Stimulated activated naive CD4-positive, alpha-beta T cell treated with Interleukin-2 at 50 U/mL for 16 hours (primary cell): Measurements from ENCODE around the gene VAT1.
"Not testable (repeated sequence)": the region's sequence is repeated elsewhere in the genome, so short reads cannot be mapped to it uniquely, and the experiment has no call there.

Source experiments
- DNase-seq: peaks from one replicate; lab custom pipeline; 2025; lab: John Stamatoyannopoulos, UW

The VAT1 gene

DNA sequence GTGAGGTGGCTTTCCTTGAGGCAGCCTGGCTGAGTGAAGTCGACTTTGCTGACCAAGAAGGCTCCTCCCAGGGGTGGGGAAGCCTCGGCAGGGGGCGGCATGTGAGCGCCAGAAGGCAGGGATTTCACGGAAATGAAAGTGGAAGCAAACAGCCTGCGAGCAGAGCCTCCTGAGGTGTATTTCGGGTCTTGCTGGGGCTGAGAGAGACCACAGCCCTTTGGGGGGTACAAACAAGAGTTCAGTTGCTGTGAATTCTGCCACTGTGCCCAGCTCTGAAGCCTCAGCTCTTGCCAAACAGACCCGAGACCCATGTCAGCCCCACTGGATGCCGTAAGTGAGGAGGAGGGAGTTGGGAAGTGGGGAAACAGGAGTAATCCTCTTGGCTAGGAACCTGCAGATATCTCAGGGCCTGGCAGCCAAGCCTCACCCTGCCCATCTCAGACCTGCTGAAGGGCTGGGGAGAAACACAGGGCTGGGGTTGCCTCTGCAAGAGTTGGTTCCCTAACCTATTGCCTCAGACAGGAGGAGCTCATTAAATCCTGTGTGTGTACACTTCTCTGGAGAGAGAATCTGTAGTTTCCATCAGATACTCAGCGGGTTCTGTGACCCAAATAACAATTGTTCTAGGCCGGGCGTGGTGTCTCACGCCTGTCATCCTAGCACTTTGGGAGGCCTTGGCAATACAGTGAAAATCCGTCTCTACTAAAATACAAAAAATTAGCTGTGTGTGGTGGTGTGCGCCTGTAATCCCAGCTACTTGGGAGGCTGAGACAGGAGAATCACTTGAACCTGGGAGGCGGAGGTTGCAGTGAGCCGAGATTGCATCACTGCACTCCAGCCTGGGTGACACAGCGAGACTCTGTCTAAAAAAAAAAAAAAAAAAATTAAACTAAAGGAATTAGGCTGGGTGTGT, 15.3 kb downstream of the VAT1 start, which contains the start of gene IFI35:
TSS of gene IFI35 (plus strand) at position 146 of the 913 bp plus-strand sequence. CDS start at position 310, 164 bp downstream.
- DNase-seq, result peak; percentile 83

DNA sequence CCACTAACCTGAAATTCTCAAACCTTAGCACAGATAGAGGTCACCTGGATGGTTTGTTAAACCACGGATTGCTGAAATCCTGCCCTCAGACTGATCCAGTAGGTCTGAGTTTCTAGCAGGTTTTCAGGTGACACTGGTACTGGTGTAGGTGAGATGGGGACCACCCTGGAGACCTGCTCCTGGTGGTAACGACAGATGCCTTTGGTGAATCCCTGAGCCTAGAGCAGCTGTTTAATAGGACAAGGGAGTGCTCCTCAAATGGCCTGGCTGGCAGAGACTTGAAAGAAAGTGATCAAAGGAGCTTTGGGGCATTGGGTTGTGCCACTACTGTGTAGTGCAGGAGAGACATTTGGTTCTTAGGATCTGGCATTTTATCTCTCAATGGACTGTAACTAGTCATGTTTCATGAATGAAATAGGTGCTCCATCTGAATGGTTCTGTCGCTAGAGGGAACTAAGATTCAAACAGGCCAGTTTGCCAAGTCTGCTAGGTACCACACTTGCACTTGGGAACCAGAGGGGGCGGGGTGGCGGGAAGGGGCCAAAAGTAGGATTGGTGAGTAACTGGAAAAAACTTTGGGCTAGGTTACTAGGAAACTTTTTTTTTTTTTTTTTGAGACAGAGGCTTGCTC, 18.5 kb downstream of the VAT1 start:
- no peak for DNase-seq

DNA sequence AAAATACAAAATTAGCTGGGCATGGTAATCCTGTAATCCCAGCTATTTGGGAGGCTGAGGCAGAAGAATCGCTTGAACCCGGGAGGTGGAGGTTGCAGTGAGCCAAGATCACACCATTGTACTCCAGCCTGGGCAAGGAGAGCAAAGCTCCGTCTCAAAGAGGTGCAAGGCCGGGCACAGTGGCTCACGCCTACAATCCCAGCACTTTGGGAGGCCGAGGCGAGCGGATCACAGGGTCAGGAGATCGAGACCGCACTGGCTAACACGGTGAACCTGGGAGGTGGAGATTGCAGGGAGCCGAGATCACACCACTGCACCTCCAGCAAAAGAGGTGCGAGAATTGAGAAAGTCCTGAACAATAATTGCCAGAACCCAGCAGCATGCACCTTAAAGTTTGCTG, 21.3 kb downstream of the VAT1 start:
- DNase-seq, result not testable (repeated sequence)

DNA sequence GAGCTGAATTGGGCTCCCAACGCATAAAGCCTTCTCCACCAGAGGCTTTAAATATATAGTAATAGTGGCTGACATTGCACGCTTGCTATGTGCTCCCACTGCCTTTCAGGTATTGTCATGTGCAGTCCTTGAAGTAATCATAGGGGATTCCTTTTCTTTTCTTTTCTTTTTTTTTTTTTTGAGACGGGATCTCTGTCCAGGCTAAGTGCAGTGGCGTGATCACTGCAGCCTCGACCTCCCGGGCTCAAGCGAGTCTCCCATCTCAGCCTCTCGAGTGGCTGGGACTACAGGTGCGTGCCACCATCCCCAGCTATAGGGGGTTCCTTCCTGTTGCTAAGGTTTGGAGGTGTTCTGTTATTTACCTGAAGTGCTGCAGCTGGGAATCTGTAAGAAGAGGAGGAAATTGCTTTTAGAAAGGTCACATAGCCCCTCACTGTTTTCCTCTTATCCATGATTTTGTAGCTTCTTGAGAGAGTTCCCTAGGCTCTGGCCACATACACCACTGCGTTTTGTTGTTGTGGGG, 23.1 kb downstream of the VAT1 start:
- no peak for DNase-seq

DNA sequence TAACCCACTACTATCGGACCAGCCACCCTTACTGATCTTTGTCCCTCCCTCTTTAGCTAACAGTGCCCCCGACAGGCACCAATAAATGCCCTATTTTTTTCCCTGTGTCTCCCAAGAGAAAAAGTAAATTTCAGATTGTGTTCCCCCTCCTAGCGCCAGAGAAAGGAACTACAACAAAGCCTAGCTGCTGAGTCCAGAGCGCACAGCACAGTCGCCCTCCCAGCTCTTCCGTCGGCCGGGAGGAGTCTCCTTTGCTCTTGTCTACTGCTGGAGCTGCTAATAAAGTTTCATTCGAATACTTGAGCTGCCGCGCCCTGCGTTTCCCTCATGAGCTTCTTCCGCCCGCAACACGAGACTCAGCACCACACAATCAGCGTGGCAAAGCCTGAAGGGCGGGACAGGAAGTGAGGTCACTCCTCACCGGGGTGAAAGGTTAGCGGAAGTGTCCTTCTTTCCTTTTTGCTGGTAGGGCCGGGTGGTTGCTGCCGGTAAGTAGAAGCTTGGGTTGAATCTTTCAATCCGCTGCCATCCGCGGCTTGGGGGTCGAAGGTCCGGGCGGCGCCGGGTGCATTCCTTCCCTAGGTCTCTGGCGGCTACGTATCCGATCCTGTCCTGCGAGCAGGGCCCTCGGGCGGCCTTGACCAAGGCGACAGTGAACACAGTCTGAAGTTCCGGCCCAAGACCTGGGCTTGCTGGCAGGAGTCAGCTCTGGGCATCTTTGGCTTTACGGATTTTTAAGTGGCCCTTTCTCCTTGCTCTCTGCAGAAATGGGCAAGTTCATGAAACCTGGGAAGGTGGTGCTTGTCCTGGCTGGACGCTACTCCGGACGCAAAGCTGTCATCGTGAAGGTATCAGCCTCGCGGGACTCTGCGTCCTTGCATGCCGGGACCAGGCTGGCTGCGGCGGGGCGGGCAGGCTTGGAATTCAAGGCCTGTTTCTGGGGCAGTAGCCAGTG, 23.9 kb downstream of the VAT1 start, which contains the start of gene RPL27:
TSS of gene RPL27 (plus strand) at position 436 of the 955 bp plus-strand sequence. CDS start at position 768, 332 bp downstream.
- DNase-seq, result peak; percentile 97

DNA sequence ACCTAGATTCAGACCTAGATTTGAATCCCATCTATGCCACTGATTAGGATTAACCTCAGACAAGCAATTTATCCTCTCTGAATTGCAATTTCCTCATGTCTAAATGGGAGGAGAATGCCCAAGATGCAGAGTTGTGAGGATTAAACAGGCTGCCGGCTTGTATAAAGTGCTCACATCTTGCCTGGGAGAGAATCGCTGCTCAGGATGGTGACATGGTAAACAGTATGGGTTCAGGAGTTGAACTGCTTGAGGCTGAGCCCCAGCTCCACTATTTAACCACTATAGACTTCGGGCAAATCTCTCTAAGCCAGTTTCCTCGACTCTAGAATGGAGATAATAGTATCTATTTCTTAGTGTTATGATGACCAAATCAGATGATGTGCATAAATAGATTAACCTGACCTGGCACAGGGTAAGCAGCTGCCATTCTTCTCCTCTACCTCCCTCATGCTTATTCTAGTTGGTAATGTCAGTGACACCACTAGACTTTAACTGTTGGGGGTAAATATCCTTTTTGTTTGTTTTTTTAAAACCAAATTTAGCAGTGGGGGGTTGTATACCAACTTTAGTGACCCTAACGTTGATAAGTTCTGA, 24.7 kb downstream of the VAT1 start:
- no peak for DNase-seq

DNA sequence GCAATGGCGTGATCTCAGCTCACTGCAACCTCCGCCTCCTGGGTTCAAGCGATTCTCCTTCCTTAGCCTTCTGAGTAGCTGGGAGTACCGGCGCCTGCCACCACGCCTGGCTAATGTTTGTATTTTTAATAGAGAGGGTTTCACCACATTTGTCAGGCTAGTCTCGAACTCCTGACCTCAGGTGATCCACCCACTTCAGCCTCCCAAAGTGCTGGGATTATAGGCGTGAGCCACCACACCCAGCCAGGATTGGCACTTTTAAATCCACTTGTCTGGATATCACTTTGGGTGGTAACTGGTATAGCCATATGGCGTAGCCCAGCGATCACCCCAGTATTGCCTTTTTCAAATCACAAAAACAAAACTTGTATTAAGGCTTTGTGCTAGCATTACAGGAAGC, 28.3 kb downstream of the VAT1 start:
- not testable (repeated sequence) for DNase-seq

DNA sequence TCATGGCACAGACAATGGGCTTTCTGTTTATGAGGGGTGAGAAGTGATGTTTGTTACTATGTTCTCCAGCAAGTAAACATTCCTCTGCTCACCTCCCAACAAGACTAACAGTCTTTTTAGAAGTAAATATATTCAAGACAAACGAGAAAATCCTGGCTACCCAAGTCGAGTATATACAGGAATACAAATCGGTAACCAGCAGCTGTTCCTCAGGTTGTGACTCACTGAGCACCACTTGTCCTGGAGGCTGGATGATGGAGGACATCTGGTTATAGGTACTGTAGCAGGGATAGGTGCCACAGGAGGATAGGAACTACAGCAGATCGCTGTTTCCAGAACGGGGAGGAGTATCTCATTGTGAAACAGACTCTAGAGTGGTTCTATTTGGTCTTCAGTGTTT, 29.3 kb downstream of the VAT1 start:
- DNase-seq, result no peak

DNA sequence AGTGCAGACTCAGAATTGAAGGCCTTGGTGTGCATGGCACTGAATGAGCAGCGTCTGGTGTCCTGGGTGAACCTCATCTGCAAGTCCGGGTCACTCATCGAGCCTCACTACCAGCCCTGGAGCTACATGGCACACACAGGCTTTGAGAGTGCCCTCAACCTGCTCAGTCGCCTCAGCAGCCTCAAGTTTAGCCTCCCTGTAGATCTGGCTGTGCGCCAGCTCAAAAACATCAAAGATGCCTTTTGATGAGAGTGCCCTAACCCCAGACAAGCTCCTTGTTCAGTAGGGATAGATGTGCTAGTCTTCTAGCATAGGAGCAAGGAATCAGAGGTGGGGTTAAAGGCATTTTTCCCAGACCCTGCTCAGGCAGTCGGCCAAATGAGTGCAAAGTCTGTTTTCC, 30.7 kb downstream of the VAT1 start:
- no peak for DNase-seq

DNA sequence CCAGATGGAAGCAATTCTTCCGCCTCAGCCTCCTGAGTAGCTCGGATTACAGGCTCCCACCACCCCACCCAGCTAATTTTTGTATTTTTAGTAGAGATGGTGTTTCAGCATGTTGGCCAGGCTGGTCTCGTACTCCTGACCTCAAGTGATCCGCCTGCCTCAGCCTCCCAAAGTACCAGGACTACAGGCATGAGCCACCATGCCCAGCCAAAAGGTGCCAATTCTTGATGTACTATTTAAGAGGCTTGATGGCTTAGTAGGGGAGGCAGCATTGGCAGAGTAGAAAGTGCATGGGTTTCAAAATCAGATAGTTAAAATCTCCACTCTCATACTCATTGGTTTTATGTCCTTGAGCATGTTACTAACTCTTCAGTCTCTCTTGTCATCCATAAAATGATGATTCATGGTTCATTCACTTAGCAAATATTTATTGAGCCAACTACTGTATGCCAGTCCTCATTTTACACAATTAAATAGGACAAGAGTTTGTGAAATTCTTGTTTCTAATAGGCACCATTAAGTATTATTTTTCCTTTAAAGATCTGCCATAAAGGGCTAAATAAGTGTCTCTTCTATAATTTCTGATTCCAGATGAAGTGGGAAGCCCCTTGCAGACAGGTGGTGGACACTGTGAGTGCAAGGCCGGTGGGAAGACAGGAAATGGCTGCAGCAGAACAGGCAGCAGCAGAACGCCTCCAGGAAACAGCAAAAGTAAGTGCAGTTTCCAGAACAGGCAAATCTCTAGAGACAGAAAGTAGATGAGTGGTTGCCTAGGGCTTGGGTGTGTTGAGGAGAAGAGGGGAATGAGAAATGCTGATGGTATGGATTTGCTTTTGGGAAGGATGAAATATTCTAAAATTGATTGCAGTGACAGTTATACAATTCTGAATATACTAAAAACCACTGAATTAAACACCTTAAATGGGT, 32.2 kb downstream of the VAT1 start:
- no peak for DNase-seq

DNA sequence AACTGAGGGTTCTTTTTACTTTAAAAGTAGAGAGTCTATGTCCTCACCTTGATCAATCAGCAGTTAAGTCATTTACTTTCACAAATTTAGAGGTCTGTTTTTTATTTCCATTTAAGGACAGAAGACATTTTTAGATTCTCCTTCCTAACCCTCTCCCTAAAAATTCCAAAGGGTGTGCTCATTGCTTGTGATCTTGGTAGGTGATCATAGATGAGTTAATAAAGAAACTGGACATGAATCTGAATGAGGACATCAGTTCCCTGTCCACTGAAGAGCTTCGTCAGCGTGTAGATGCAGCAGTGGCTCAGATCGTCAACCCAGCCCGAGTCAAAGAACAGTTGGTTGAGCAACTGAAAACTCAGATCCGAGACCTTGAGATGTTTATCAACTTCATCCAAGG, 33.0 kb downstream of the VAT1 start:
- DNase-seq, result no peak

DNA sequence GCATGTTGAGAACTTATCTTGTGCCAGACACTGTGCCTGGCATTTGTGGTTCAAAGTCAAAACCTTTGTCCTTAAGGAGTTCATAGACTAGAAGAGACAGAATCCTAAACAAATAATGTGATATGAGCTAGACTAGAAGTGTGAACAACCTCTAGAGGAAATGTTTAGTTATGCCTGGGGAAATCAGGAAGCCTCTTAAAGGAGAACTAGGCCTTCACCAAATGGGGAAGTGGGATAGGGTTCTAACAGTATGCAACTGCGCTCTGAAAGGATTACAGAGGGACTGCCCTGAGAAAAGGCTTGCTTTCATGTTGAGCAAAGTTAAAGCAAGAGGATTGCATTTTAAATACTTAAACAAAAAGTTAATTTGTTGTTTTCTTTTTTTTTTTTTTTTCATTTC, 37.0 kb downstream of the VAT1 start:
- DNase-seq, result no peak

DNA sequence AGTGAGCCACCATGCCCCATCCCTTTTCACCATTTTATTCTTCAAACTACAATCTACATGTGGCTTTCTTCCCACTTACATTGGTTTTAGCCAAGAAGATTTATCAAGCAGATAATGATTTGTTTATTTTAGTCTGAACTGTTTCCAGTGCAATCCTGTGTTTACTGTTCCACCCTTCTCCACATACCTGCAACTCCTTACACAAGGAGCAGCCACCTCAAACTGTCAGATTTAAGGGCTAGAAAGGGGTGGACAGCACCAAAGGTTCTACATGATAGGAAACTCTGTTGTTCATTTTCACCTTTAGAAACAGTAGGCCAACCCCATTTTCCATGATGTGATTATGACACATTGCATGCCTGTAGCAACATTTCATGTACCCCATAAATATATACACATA, 39.9 kb downstream of the VAT1 start:
- no peak for DNase-seq

DNA sequence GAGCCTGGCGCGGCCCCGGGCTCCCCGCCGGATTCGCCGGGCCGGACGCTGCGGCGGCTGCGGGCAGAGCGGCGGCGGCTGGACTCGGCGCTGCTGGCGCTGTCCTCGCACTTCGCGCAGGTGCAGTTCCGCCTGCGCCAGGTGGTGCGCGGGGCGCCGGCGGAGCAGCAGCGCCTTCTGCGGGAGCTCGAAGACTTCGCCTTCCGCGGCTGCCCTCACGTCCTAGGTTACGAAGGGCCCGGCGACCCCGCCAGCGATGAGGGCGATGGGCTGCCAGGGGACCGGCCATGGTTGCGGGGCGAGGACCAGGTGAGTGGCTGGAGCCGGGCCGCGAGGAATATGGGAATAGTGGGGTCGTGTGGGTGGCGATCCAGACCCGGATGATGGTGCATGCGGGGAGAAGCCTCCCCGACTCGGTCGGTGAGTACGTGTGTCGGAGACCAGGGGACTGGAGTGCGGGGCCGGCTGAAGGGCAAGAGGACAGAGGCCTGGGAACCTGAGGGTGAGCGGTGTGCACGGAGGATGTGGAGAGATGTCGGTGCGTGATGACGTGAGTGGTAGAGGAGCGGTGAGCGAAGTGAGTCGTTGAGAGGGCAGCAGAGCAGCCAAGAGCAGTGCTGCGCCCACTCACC, 41.3 kb downstream of the VAT1 start:
- DNase-seq, result peak; percentile 65

DNA sequence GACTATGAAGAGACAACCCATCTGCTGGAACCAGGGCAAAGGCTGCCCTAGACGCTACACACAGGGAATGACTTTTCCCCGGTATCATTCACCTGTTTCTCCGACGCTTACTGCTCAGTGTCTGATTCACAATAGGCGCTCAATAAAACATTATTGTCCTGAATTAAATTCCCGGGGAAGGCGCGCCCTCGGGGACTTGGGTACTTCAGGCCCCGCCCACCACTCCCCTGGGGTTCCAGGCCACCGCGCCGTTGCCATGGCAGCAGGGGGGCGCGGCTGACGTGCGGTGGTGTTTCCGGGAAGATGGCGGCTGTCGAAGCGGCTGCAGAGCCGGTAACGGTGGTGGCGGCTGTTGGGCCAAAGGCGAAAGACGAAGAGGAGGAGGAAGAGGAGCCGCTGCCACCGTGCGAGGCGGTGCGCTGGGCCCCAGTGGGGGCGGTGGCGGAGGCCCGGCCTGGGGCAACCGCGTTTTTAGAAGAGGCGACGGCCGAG, 41.9 kb downstream of the VAT1 start, which contains the start of gene RUNDC1:
TSS of gene RUNDC1 (plus strand) at position 292 of the 492 bp plus-strand sequence. CDS start at position 304, 12 bp downstream.
- peak; percentile 88 for DNase-seq

DNA sequence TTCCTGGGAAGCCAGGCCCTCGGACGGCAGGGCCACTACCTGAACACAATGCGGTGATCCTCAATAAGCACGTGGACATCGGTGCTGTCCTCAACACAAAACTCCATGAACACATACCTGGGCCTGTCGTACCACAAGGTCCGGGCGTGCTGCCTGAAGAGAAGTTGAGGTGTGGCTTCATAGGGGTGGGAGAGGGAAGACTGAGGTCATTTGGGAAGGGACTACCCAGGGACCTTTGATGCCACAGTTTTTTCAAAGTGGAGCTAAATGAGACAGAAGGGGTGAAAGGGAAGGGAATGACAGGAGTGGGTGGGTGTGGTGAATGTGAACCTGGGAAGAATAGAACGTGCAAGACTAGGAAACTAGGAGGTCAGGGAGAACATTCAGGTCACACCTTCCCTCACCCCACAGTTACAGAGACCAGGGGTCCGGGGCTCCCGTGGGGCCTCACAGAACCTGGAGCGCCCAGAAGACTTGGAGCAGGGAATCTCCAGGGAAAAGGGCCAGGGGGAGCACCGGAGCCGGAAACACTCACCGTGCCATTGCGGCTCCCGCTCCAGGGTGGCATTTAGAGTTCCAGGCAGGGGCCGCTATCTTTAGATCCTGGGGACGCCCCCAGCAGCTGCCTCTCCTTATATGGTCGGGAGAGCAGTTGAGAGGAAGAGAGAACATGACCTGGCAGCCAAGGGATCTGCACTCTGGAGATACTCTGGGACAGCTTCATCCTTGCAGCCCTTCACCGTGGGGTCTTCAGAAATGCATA, 42.5 kb downstream of the VAT1 start, which contains the start of gene PTGES3L:
TSS of gene PTGES3L (minus strand) at position 570 of the 763 bp plus-strand sequence. CDS start at position 543, 27 bp downstream.
- DNase-seq, result no peak

DNA sequence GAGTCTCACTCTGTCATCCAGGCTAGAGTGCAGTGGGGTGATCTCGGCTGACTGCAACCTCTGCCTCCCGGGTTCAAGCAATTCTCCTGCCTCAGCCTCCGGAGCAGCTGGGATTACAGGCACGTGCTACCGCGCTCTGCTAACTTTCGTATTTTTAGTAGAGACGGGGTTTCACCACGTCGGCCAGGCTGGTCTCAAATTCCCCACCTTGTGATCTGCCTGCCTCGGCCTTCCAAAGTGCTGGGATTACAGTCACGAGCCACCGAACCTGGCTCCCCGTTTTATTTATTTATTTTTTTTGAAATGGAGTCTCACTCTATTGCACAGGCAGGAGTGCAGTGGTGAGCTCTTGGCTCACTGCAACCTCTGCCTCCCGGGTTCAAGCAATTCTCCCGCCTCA, 46.5 kb downstream of the VAT1 start:
- not testable (repeated sequence) for DNase-seq

DNA sequence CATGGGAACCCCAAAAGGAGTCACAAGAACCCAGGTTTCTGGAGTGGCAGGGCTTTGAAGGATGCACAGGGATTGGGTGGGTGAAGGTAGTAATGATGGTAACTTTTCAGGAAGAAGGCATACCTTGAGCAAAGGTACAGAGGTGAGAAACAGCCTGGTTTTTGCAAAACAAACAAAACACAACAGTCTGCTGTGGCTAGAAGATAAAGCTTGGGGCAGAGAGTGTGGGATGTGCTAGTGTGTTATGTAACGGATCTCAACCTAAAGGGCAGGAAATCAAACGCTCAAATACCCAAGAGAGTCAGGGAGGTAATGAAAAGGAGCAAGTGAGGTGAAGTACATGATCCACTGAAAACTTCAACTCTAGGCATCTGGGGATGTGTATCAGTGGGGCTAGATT, 46.9 kb downstream of the VAT1 start:
- DNase-seq, result no peak
